Ishikawa (cell line): ENCODE results near the gene CCDC201.

Experiments used
- CEBPB ChIP-seq: IDR thresholded peaks from 2 replicates; pipeline ENCODE4 v1.6.1; 2012
- CREB1 ChIP-seq: IDR thresholded peaks from 2 replicates; pipeline ENCODE4 v1.6.1; 2012; ENCODE audit warnings: low read depth
- EGR1 ChIP-seq: IDR thresholded peaks from 2 replicates; pipeline ENCODE4 v1.6.1; 2012
- EP300 ChIP-seq: IDR thresholded peaks from 2 replicates; pipeline ENCODE4 v1.6.1; 2012; ENCODE audit warnings: borderline replicate concordance
- FOXM1 ChIP-seq: IDR thresholded peaks from 2 replicates; pipeline ENCODE4 v1.6.1; 2012; ENCODE audit warnings: low read depth, borderline replicate concordance
- MAX ChIP-seq: IDR thresholded peaks from 2 replicates; pipeline ENCODE4 v1.6.1; 2012
- RAD21 ChIP-seq: IDR thresholded peaks from 2 replicates; pipeline ENCODE4 v1.6.1; 2012; ENCODE audit warnings: low read depth
- REST ChIP-seq: IDR thresholded peaks from 2 replicates; pipeline ENCODE4 v1.6.1; 2012; ENCODE audit warnings: low read depth, mild to moderate bottlenecking
- TAF1 ChIP-seq: IDR thresholded peaks from 2 replicates; pipeline ENCODE4 v1.6.1; 2012; ENCODE audit warnings: low read depth, mild to moderate bottlenecking
- TCF12 ChIP-seq: IDR thresholded peaks from 2 replicates; pipeline ENCODE4 v1.6.1; 2012; ENCODE audit warnings: low read depth
- YY1 ChIP-seq: IDR thresholded peaks from 2 replicates; pipeline ENCODE4 v1.6.1; 2012; ENCODE audit warnings: low read depth

- TF ChIP-seq CREB1 (no peak), EGR1 (no peak), RAD21 (no peak), MAX (no peak), EP300 (no peak), TAF1 (no peak), REST (no peak), FOXM1 (no peak), YY1 (no peak), CEBPB (no peak), TCF12 (no peak)
Observed at GRCh38 chr7:45886931-45887667, 14.2 kb upstream of the CCDC201 start.
